ENCODE data around the gene DDI2. TPM values are rescaled to one million over a fixed set of nuclear protein-coding genes. Genes with fewer than 3 reads are reported as not detected.

Gene DDI2
- polyA plus RNA-seq, 1 donor = 28.1 TPM

- no peak for DNase-seq
Observed at GRCh38 chr1:15701784-15702183, 84.5 kb downstream of the DDI2 start.

- DNase-seq = no peak
Observed at GRCh38 chr1:15702722-15703550, 85.7 kb downstream of the DDI2 start.

GRCh38 chr1:15703562-15703961, 86.3 kb downstream of the DDI2 start:
- no peak for DNase-seq

GRCh38 chr1:15704526-15705183, 87.4 kb downstream of the DDI2 start:
- DNase-seq = no peak

GRCh38 chr1:15705184-15705566, 87.9 kb downstream of the DDI2 start:
- no peak for DNase-seq

- DNase-seq = no peak
Observed at GRCh38 chr1:15706751-15707150, 89.5 kb downstream of the DDI2 start.

GRCh38 chr1:15707239-15707925, 90.1 kb downstream of the DDI2 start:
- no peak for DNase-seq

- DNase-seq = no peak
Observed at GRCh38 chr1:15708486-15709137, 91.4 kb downstream of the DDI2 start.

- DNase-seq = no peak
Observed at GRCh38 chr1:15709226-15709625, 92.0 kb downstream of the DDI2 start.

GRCh38 chr1:15712168-15712567, 94.9 kb downstream of the DDI2 start:
- no peak for DNase-seq

GRCh38 chr1:15714406-15715136, 97.3 kb downstream of the DDI2 start:
- no peak for DNase-seq

GRCh38 chr1:15717418-15718125, 100.3 kb downstream of the DDI2 start:
- no peak for DNase-seq

- no peak for DNase-seq
Observed at GRCh38 chr1:15718199-15718601, 100.9 kb downstream of the DDI2 start.

Other genes with a start within 250 kb of the DDI2 start
- 9.2 TPM for gene EFHD2, start 207.6 kb upstream of the DDI2 start, polyA plus RNA-seq (ENCODE audit: insufficient read length)
- 0.22 TPM for gene CTRC, start 179.0 kb upstream of the DDI2 start, polyA plus RNA-seq (ENCODE audit: insufficient read length)
- 0.70 TPM for gene CELA2A, start 160.7 kb upstream of the DDI2 start, polyA plus RNA-seq (ENCODE audit: insufficient read length)
- 0.43 TPM for gene CELA2B, start 141.4 kb upstream of the DDI2 start, polyA plus RNA-seq (ENCODE audit: insufficient read length)
- gene CASP9, start 93.2 kb upstream of the DDI2 start, polyA plus RNA-seq (ENCODE audit: insufficient read length) = 31.0 TPM
- 36.6 TPM for gene DNAJC16, start 90.6 kb upstream of the DDI2 start, polyA plus RNA-seq (ENCODE audit: insufficient read length)
- 35.3 TPM for gene AGMAT, start 32.4 kb upstream of the DDI2 start, polyA plus RNA-seq (ENCODE audit: insufficient read length)
- gene PLEKHM2, start 66.9 kb downstream of the DDI2 start, polyA plus RNA-seq (ENCODE audit: insufficient read length) = 41.7 TPM
- 3.9 TPM for gene SLC25A34, start 118.8 kb downstream of the DDI2 start, polyA plus RNA-seq (ENCODE audit: insufficient read length)
- gene TMEM82, start 125.0 kb downstream of the DDI2 start, polyA plus RNA-seq (ENCODE audit: insufficient read length) = 3.2 TPM
- 49.5 TPM for gene FBLIM1, start 141.3 kb downstream of the DDI2 start, polyA plus RNA-seq (ENCODE audit: insufficient read length)
- 3.1 TPM for gene UQCRHL, start 190.2 kb downstream of the DDI2 start, polyA plus RNA-seq (ENCODE audit: insufficient read length)
- gene SPEN, start 230.2 kb downstream of the DDI2 start, polyA plus RNA-seq (ENCODE audit: insufficient read length) = 68.7 TPM

Data from left kidney (tissue), 2 donors.